ENCODE measurements around the gene GLIS2. TPM values are rescaled to one million over a fixed set of nuclear protein-coding genes. Genes with fewer than 3 reads are reported as not detected.
A peak's percentile ranks its signal among the peaks of the same experiment; 100 is the strongest.

GLIS2 gene
- total RNA-seq, 1 experiment from 2014 or later: 2.1 TPM

- Histone ChIP-seq H3K36me3 (ENCODE audit: low read depth, low read length) (no peaks in the 10 kb centered on the region), H3K4me3 (ENCODE audit: low read length) (no peak overlapping the region), H3K4me2 (ENCODE audit: low read length) (no peak overlapping the region), H3K79me2 (ENCODE audit: low read length) (no peaks in the 10 kb centered on the region), H3K9me2 (replicated peaks; ENCODE audit: low read length) (no peaks in the 10 kb centered on the region), H3K9me3 (ENCODE audit: low read length) (no peaks in the 10 kb centered on the region), H4K20me1 (ENCODE audit: low read length) (no peaks in the 10 kb centered on the region), H3K9ac (ENCODE audit: low read length) (no peak overlapping the region), H3K4me1 (ENCODE audit: insufficient read depth, low read length) (peaks cover 18% of the 10 kb centered on the region; the same call in 1 of the 2 replicates), H2AFZ (ENCODE audit: low read length) (no peak overlapping the region), H3F3A (ENCODE audit: low read length, unreplicated experiment) (no peaks in the 10 kb centered on the region), H3K27me3 (ENCODE audit: low read length) (no peaks in the 10 kb centered on the region), H3K27ac (ENCODE audit: low read length) (no peak overlapping the region)
- CTCF ChIA-PET: interaction anchor here (0.6 kb wide), 1 partner anchor 289 kb away, joined by 4 read pairs; no protein-coding TSS in a partner anchor
- TF ChIP-seq EZH2 (IDR thresholded peaks at IDR 0.05; ENCODE audit: low read length, unreplicated experiment): no peak
- no peak for TF ChIP-seq EZH2phosphoT487 (IDR thresholded peaks at IDR 0.05; ENCODE audit: borderline replicate concordance, low read length)
- TF ChIP-seq, protein P1, sequence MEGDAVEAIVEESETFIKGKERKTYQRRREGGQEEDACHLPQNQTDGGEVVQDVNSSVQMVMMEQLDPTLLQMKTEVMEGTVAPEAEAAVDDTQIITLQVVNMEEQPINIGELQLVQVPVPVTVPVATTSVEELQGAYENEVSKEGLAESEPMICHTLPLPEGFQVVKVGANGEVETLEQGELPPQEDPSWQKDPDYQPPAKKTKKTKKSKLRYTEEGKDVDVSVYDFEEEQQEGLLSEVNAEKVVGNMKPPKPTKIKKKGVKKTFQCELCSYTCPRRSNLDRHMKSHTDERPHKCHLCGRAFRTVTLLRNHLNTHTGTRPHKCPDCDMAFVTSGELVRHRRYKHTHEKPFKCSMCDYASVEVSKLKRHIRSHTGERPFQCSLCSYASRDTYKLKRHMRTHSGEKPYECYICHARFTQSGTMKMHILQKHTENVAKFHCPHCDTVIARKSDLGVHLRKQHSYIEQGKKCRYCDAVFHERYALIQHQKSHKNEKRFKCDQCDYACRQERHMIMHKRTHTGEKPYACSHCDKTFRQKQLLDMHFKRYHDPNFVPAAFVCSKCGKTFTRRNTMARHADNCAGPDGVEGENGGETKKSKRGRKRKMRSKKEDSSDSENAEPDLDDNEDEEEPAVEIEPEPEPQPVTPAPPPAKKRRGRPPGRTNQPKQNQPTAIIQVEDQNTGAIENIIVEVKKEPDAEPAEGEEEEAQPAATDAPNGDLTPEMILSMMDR (conservative IDR thresholded peaks at IDR 0.05; ENCODE audit: low read depth, low read length): no peak
- ATAC-seq (no peak), DNase-seq (no peak)
- POLR2A ChIA-PET (ENCODE audit: unreplicated experiment): no interaction called here
- BruUV-seq (replicated peaks): no TSS peak
- intact Hi-C loops (cut with micrococcal nuclease): no loop called here
Observed at GRCh38 chr16:4285167-4285566, 30.7 kb upstream of the GLIS2 start.

DNA sequence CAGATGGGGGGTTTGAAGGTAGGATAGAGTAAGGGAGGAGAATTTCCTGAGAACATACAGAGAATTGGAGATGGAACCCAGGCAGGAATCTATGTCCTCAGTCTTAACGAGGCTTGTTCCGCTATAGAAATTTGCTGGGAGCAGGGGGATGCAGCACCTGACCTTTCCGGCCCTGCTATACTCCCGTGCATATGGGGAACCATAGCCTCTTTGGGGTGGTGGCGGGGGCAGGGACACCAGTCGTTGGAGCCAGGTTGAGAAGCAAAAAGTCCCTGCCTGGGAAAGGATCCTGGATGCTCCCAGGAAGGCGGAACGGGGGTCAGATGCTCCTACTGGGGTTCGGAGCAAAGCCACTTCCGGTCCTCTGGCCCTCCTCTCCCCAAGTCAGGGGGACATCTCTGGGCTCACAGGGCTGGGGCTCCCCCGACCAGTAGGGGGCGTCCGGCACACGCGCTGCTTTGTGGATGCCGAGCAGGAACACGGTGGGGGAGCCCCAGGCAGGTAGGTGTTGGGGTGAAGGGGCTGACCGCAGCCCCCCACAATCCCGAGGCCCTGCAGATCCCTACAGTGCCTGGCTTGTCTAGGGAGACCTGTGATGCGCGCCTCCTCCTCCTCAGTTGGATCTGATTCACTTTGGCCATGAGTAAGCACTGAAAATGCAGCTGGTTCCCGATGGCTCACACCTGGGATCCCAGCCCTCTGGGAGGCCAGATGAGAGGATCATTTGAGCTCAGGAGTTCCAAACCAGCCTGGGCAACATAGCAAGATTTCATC is 27.5 kb upstream of the GLIS2 start:
- H3K4me2 ChIP-seq (ENCODE audit: low read length): peak overlapping the region; percentile 64; the same call in 1 of the 2 replicates
- H3F3A ChIP-seq (ENCODE audit: low read length, unreplicated experiment): peaks cover 5% of the 10 kb centered on the region
- TF ChIP-seq, protein P1 (conservative IDR thresholded peaks at IDR 0.05; ENCODE audit: low read depth, low read length): peak; percentile 88
- TF ChIP-seq EZH2 (IDR thresholded peaks at IDR 0.05; ENCODE audit: low read length, unreplicated experiment): no peak
- H4K20me1 ChIP-seq (ENCODE audit: low read length): no peaks in the 10 kb centered on the region
- H3K9me3 ChIP-seq (ENCODE audit: low read length): no peaks in the 10 kb centered on the region
- peak overlapping the region; percentile 53; the same call in 1 of the 2 replicates for H2AFZ ChIP-seq (ENCODE audit: low read length)
- peak overlapping the region; percentile 42; the same call in 1 of the 2 replicates for H3K4me3 ChIP-seq (ENCODE audit: low read length)
- H3K36me3 ChIP-seq (ENCODE audit: low read depth, low read length): no peaks in the 10 kb centered on the region
- intact Hi-C loops (cut with micrococcal nuclease): loop anchor here (1.0 kb wide), 1 partner anchor 42 kb away; no protein-coding TSS in a partner anchor
- CTCF ChIA-PET: interaction anchor here (0.7 to 1.0 kb wide), 4 partner anchors 34 to 88 kb away, joined by 3 to 10 read pairs (median 4); no protein-coding TSS in a partner anchor
- no peaks in the 10 kb centered on the region for H3K27me3 ChIP-seq (ENCODE audit: low read length)
- BruUV-seq (replicated peaks): no TSS peak
- DNase-seq (peak; percentile 73), ATAC-seq (peak; percentile 65)
- no peak overlapping the region for H3K27ac ChIP-seq (ENCODE audit: low read length)
- no peaks in the 10 kb centered on the region for H3K9me2 ChIP-seq (replicated peaks; ENCODE audit: low read length)
- peaks cover 25% of the 10 kb centered on the region for H3K4me1 ChIP-seq (ENCODE audit: insufficient read depth, low read length)
- POLR2A ChIA-PET (ENCODE audit: unreplicated experiment): interaction anchor here (0.6 kb wide), 1 partner anchor 83 kb away, joined by 4 read pairs; no protein-coding TSS in a partner anchor
- H3K9ac ChIP-seq (ENCODE audit: low read length): no peak overlapping the region
- no peaks in the 10 kb centered on the region for H3K79me2 ChIP-seq (ENCODE audit: low read length)
